K562 (cell line): ENCODE measurements around the gene SGCG. TPM values are rescaled to one million over a fixed set of nuclear protein-coding genes. Genes with fewer than 3 reads are reported as not detected.
"Not testable (repeated sequence)": the region's sequence is repeated elsewhere in the genome, so short reads cannot be mapped to it uniquely, and the experiment has no call there.

Source experiments
- ATAC-seq: fragments of 200-7000 bp; cut with Tn5 transposase; 3 replicates; pipeline ENCODE4 v1.9.1; 2020; ENCODE audit warnings: moderate library complexity
- BruUV-seq: library from RNA; stranded (reverse); fragments of 400-500 nt; replicated peaks from 2 replicates; lab custom pipeline; 2021; lab: Mats Ljungman, UMichigan
- CTCF ChIA-PET: fragments of 300-600 bp; formaldehyde crosslinking; extraction: SDS; loops from one replicate; lab custom pipeline; 2021; ENCODE audit warnings: low intra/inter-chr PET ratio; lab: Yijun Ruan, JAX
- POLR2A ChIA-PET: fragments of 300-600, 350-650 bp; sonication (Branson Sonifier 250); formaldehyde crosslinking; extraction: SDS; loops from one replicate; lab custom pipeline; 2021; ENCODE audit warnings: antibody characterized with exemption, inconsistent platforms; lab: Yijun Ruan, JAX
- DNase-seq, 4 experiments: peaks; one replicate each; pipeline versions ENCODE4 v3.0.0 to v3.0.0-alpha.2; 2011 to 2018; ENCODE audit warnings: low spot score in 3 of 4, mixed read lengths in 3 of 4; ENCODE audit errors: extremely low read depth in 1 of 4
- FAIRE-seq: peaks from 2 replicates; lab custom pipeline; 2011; peaks lifted over from hg19 to GRCh38; lab: Jason Lieb, UNC
- H2AFZ ChIP-seq: 2 replicates; pipeline ENCODE4 v1.6.0; 2011; ENCODE audit warnings: low read depth, low read length, control low read depth, inconsistent platforms
- H3K27ac ChIP-seq: fragments of 200-600 bp; 3 replicates; pipeline ENCODE4 v1.8.0; 2011; ENCODE audit warnings: low read depth, mild to moderate bottlenecking, control low read depth, inconsistent platforms, low read length, moderate library complexity, mixed read lengths; ENCODE audit errors: extremely low read depth
- H3K27me3 ChIP-seq, 2 experiments: fragments of 300-600 bp in 1 of 2; 2 replicates in 1 of 2; 3 replicates in 1 of 2; pipeline versions ENCODE4 v1.6.0 to v1.8.0; 2011; ENCODE audit warnings: inconsistent platforms in 2 of 2, low read length in 2 of 2, mild to moderate bottlenecking in 1 of 2, mixed read lengths in 1 of 2, moderate library complexity in 1 of 2; ENCODE audit not compliant: control insufficient read depth in 2 of 2, insufficient read depth in 2 of 2
- H3K36me3 ChIP-seq: fragments of 300-600 bp; 3 replicates; pipeline ENCODE4 v1.8.0; 2011; ENCODE audit warnings: mild to moderate bottlenecking, low read length, inconsistent platforms; ENCODE audit not compliant: control insufficient read depth, insufficient read depth
- H3K4me1 ChIP-seq, 2 experiments: fragments of 200-600 bp in 1 of 2; replicated peaks in 1 of 2; 2 replicates in 1 of 2; 3 replicates in 1 of 2; pipeline versions ENCODE4 v1.5.1 to v1.8.0; 2011; ENCODE audit warnings: inconsistent platforms in 2 of 2, low read length in 2 of 2, mild to moderate bottlenecking in 1 of 2, mixed read lengths in 1 of 2, moderate library complexity in 1 of 2; ENCODE audit not compliant: control insufficient read depth in 2 of 2, insufficient read depth in 2 of 2
- H3K4me2 ChIP-seq: 2 replicates; pipeline ENCODE4 v1.6.1; 2011; ENCODE audit warnings: low read length, control low read depth, inconsistent platforms, mixed read lengths; ENCODE audit not compliant: insufficient read depth
- H3K4me3 ChIP-seq: fragments of 200-600 bp; sonication (generic), shearing (Covaris generic); 2 replicates; pipeline ENCODE4 v1.5.1; 2016; ENCODE audit warnings: control low read depth, inconsistent platforms
- H3K79me2 ChIP-seq: fragments of 200-600 bp; 3 replicates; pipeline ENCODE4 v1.8.0; 2011; ENCODE audit warnings: low read length, inconsistent platforms; ENCODE audit not compliant: control insufficient read depth, insufficient read depth
- H3K9ac ChIP-seq, 2 experiments: 2 replicates each; pipeline versions ENCODE4 v1.6.0 to v1.6.1; 2011; ENCODE audit warnings: low read depth in 2 of 2, low read length in 2 of 2, control low read depth in 1 of 2, inconsistent platforms in 1 of 2, mild to moderate bottlenecking in 1 of 2, mixed read lengths in 1 of 2; ENCODE audit not compliant: insufficient read depth in 1 of 2
- H3K9me1 ChIP-seq: one replicate; pipeline ENCODE4 v1.6.0; 2011; ENCODE audit warnings: inconsistent platforms, mild to moderate bottlenecking, low read length, moderate library complexity; ENCODE audit not compliant: control insufficient read depth, insufficient read depth
- H3K9me3 ChIP-seq: replicated peaks from 2 replicates; pipeline ENCODE4 v1.5.1; 2011; ENCODE audit warnings: low read depth, low read length, inconsistent platforms; ENCODE audit not compliant: control insufficient read depth, insufficient read depth
- H4K20me1 ChIP-seq: replicated peaks from 2 replicates; pipeline ENCODE4 v1.6.1; 2011; ENCODE audit warnings: low read length, inconsistent platforms, mixed read lengths; ENCODE audit not compliant: control insufficient read depth, insufficient read depth
- BRCA1 ChIP-seq, 2 experiments: fragments of 450-650 bp in 1 of 2; sonication (generic) in 1 of 2; formaldehyde crosslinking in 1 of 2; IDR thresholded peaks; 2 replicates each; pipeline versions ENCODE4 v1.5.0 to v1.6.1; 2017 to 2020; ENCODE audit warnings: mild to moderate bottlenecking in 1 of 2, missing genetic modification reagents in 1 of 2
- LCOR ChIP-seq: sonication (generic); formaldehyde crosslinking; IDR thresholded peaks from 2 replicates; pipeline ENCODE4 v1.8.0; 2022; ENCODE audit warnings: mild to moderate bottlenecking, missing genetic modification reagents
- MYNN ChIP-seq, 2 experiments: sonication (generic); formaldehyde crosslinking in 1 of 2; IDR thresholded peaks; 2 replicates each; pipeline versions ENCODE4 v1.5.0 to v1.6.1; 2016 to 2020; ENCODE audit warnings: antibody characterized with exemption in 1 of 2, missing genetic modification reagents in 1 of 2
- NFE2 ChIP-seq: IDR thresholded peaks from 2 replicates; pipeline ENCODE4 v1.6.1; 2014; ENCODE audit warnings: antibody characterized with exemption, low read depth
- NFYB ChIP-seq: IDR thresholded peaks from 2 replicates; pipeline ENCODE4 v1.6.1; 2011; ENCODE audit warnings: mild to moderate bottlenecking, moderate library complexity; ENCODE audit not compliant: insufficient read length; ENCODE audit errors: extremely low read depth
- STAT5A ChIP-seq: IDR thresholded peaks from 2 replicates; pipeline ENCODE4 v1.6.1; 2012; ENCODE audit warnings: low read length, inconsistent platforms, borderline replicate concordance
- VEZF1 ChIP-seq: fragments of 200-800 bp; sonication (Bioruptor generic); IDR thresholded peaks from 2 replicates; pipeline ENCODE4 v1.6.1; 2017; ENCODE audit warnings: missing genetic modification characterization, missing compliant biosample characterization
- ZBTB43 ChIP-seq: sonication (generic); formaldehyde crosslinking; IDR thresholded peaks from 2 replicates; pipeline ENCODE4 v1.8.0; 2023; ENCODE audit warnings: mild to moderate bottlenecking, missing genetic modification reagents
- WGBS: fragments of 100-300 bp; shearing (Covaris generic); methylation state at CpG from one replicate; pipeline ENCODE4 v1.1.6; 2016; ENCODE audit warnings: low coverage, mixed read lengths; ENCODE audit not compliant: insufficient coverage; ENCODE audit errors: missing lambda C conversion rate; 5-methylcytosine and 5-hydroxymethylcytosine counted together
- in situ Hi-C: fragments of 300-500 bp; cut with MboI; formaldehyde crosslinking; loops from 4 replicates; pipeline ENCODE4 v1.15.0; 2018; ENCODE audit warnings: inconsistent platforms, mixed read lengths
- intact Hi-C: fragments of 100-400 bp; cut with micrococcal nuclease; formaldehyde crosslinking; loops from 2 replicates; pipeline ENCODE4 v1.14.2; 2022
- polyA plus RNA-seq, 8 experiments: library from polyadenylated mRNA; depleted of rRNA in 4 of 8; stranded (reverse) in 5 of 8; unstranded in 3 of 8; fragments of >200 nt; fragmentation: Nextera tagmentation in 2 of 8; fragmentation: Illumina TruSeq in 1 of 8; extraction: Ambion mirVana in 2 of 8; extraction: Trizol in 1 of 8; gene quantifications; 2 replicates each; pipeline versions ENCODE4 v1.2.1 to v1.2.3, GENCODE V29; 2011 to 2014; ENCODE audit warnings: inconsistent platforms in 1 of 8, missing spikeins in 1 of 8
- total RNA-seq, 7 experiments: library from RNA; depleted of rRNA in 6 of 7; stranded (reverse); fragments of >200 nt in 6 of 7; fragmentation: Illumina TruSeq in 2 of 7; extraction: Trizol in 2 of 7; gene quantifications; 2 replicates each; pipeline versions ENCODE4 v1.2.1 to v1.2.3, GENCODE V29; 2011 to 2021; ENCODE audit warnings: low replicate concordance in 1 of 7
- TF ChIP-seq, protein P1 (sequence below): sonication (generic); formaldehyde crosslinking; IDR thresholded peaks from 2 replicates; pipeline ENCODE4 v1.8.1; 2022; ENCODE audit warnings: missing genetic modification reagents

The SGCG gene
- total and polyA plus RNA-seq, 9 of the 15 experiments (the other 6 are each of a cell fraction or from before 2014, with no cell fraction given) = 0.04 to 0.44 (median 0.34) TPM

DNA sequence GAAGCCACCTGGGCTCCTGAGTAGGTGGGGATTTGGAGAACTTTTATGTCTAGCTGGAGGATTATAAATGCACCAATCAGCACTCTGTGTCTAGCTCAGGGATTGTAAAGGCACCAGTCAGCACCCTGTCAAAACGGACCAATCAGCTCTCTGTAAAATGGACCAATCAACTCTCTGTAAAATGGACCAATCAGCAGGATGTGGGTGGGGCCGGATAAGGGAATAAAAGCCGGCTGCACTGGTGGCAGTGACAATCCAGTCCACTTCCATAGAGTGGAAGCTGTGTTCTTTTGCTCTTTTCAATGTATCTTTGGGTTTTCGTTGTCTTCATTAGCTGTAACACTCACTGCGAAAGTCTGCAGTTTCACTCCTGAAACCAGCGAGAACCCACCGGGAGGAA lies 38.2 kb upstream of the SGCG start:
- POLR2A ChIA-PET = interaction anchor here (0.7 kb wide), 1 partner anchor 106 kb away, joined by 3 read pairs; no protein-coding TSS in a partner anchor
- H3K4me3 ChIP-seq, BruUV-seq, H3K9ac ChIP-seq, H3K9me3 ChIP-seq, H4K20me1 ChIP-seq, FAIRE-seq, H3K79me2 ChIP-seq, ATAC-seq, DNase-seq, intact Hi-C loops, H2AFZ ChIP-seq, H3K27ac ChIP-seq, H3K4me2 ChIP-seq, H3K9me1 ChIP-seq, H3K36me3 ChIP-seq, H3K27me3 ChIP-seq, H3K4me1 ChIP-seq, in situ Hi-C loops, CTCF ChIA-PET: not testable (repeated sequence)
- TF ChIP-seq NFYB = peak; percentile 53
- WGBS = 3% methylated on average over 6 of the region's 7 CpGs

DNA sequence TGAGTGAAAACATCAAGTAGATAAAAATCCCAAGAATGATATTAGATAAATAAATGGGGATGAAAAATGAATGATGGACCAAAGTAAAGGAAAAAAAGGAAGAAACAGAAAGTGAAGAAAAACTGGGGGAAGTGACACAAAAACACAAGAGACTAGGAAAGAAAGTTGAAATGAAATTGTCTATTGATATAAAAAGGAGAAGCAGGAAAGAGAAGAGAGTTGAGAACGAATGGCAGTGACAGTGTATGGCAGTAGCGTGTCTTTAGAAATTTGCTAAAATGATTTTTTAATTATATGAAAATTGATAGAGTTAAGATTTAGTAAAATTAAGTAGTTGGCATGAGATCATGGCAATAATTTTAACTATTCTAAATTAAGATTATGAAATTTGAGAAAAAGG lies 36.3 kb upstream of the SGCG start:
- Histone ChIP-seq H3K4me2 (no peak overlapping the region), H3K9me1 (no peaks in the 10 kb centered on the region), H2AFZ (no peak overlapping the region), H3K9me3 (no peaks in the 10 kb centered on the region), H4K20me1 (no peaks in the 10 kb centered on the region), H3K27ac (no peak overlapping the region), H3K4me3 (no peak overlapping the region), H3K79me2 (no peaks in the 10 kb centered on the region), H3K4me1 (no peaks in the 10 kb centered on the region), H3K9ac (no peak overlapping the region), H3K27me3 (peaks cover 0 to 4% of the 10 kb centered on the region in 2 experiments; a peak in 1 of 5 replicates), H3K36me3 (no peaks in the 10 kb centered on the region)
- FAIRE-seq (no peak), ATAC-seq (no peak), DNase-seq (no peak)
- no TSS peak for BruUV-seq
- CTCF ChIA-PET = no interaction called here
- in situ Hi-C loops = no loop called here
- TF ChIP-seq VEZF1 (no peak), NFE2 (no peak), LCOR (CRISPR knock-in tag) (no peak), MYNN (IDR thresholded peaks at IDR 0.05) (no peak), MYNN (CRISPR knock-in tag; IDR thresholded peaks at IDR 0.05) (no peak), STAT5A (no peak), BRCA1 (IDR thresholded peaks at IDR 0.05) (no peak), BRCA1 (CRISPR knock-in tag; IDR thresholded peaks at IDR 0.05) (no peak), ZBTB43 (no peak)
- TF ChIP-seq, protein P1, sequence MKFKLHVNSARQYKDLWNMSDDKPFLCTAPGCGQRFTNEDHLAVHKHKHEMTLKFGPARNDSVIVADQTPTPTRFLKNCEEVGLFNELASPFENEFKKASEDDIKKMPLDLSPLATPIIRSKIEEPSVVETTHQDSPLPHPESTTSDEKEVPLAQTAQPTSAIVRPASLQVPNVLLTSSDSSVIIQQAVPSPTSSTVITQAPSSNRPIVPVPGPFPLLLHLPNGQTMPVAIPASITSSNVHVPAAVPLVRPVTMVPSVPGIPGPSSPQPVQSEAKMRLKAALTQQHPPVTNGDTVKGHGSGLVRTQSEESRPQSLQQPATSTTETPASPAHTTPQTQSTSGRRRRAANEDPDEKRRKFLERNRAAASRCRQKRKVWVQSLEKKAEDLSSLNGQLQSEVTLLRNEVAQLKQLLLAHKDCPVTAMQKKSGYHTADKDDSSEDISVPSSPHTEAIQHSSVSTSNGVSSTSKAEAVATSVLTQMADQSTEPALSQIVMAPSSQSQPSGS (CRISPR knock-in tag) = no peak
- WGBS = 0% methylated on average over 2 of the region's 2 CpGs
- POLR2A ChIA-PET = no interaction called here
- intact Hi-C loops = no loop called here
